HepG2 (cell line): ENCODE data around the gene KIF2C. TPM values are rescaled to one million over a fixed set of nuclear protein-coding genes. Genes with fewer than 3 reads are reported as not detected.

ENCODE experiments used
- CEBPB ChIP-seq: IDR thresholded peaks from 2 replicates; pipeline ENCODE4 v1.6.1; 2011; ENCODE audit warnings: low read depth, low read length, improper control_type of control experiment, borderline replicate concordance
- FIP1L1 ChIP-seq: fragments of 200-400 bp; formaldehyde crosslinking; IDR thresholded peaks from 2 replicates; pipeline ENCODE4 v1.6.1; 2018; ENCODE audit warnings: low read depth, mild to moderate bottlenecking, low read length, moderate library complexity, borderline replicate concordance; ENCODE audit not compliant: insufficient read depth
- GABPB1 ChIP-seq: IDR thresholded peaks from 2 replicates; pipeline ENCODE4 v1.6.1; 2016; ENCODE audit warnings: mild to moderate bottlenecking, missing genetic modification reagents, moderate library complexity, missing compliant biosample characterization
- GMEB2 ChIP-seq: IDR thresholded peaks from 2 replicates; pipeline ENCODE4 v1.6.1; 2016; ENCODE audit warnings: missing biosample characterization, missing genetic modification reagents, low read depth
- MEIS1 ChIP-seq: sonication (generic); formaldehyde crosslinking; IDR thresholded peaks from 2 replicates; pipeline ENCODE4 v1.9.0; 2021; ENCODE audit warnings: mild to moderate bottlenecking, missing genetic modification reagents, moderate library complexity, borderline replicate concordance
- PLRG1 ChIP-seq: fragments of 450-650 bp; conservative IDR thresholded peaks from 2 replicates; pipeline ENCODE4 v1.6.1; 2016
- SKI ChIP-seq: fragments of 450-650 bp; IDR thresholded peaks from one replicate; pipeline ENCODE4 v1.6.1; 2018; ENCODE audit warnings: mild to moderate bottlenecking; ENCODE audit not compliant: partially characterized antibody
- SOX13 ChIP-seq, 3 experiments: fragments of 450-650 bp in 1 of 3; sonication (generic) in 1 of 3; formaldehyde crosslinking in 1 of 3; IDR thresholded peaks in 2 of 3; conservative IDR thresholded peaks in 1 of 3; 2 replicates each; pipeline versions ENCODE4 v1.5.0 to v1.6.1; 2016 to 2020; ENCODE audit warnings: antibody characterized with exemption in 1 of 3, mild to moderate bottlenecking in 1 of 3, missing compliant biosample characterization in 1 of 3, missing genetic modification reagents in 1 of 3, moderate library complexity in 1 of 3
- SP1 ChIP-seq, 2 experiments: fragments of 450-650 bp in 1 of 2; sonication (generic) in 1 of 2; formaldehyde crosslinking in 1 of 2; IDR thresholded peaks; 2 replicates each; pipeline versions ENCODE4 v1.4.0 to v1.6.1; 2016 to 2020; ENCODE audit warnings: missing genetic modification reagents in 1 of 2
- TARDBP ChIP-seq: sonication (generic); formaldehyde crosslinking; IDR thresholded peaks from 2 replicates; pipeline ENCODE4 v1.8.0; 2022; ENCODE audit warnings: mild to moderate bottlenecking, missing genetic modification reagents
- WIZ ChIP-seq: sonication (generic); formaldehyde crosslinking; IDR thresholded peaks from 2 replicates; pipeline ENCODE4 v1.5.1; 2020; ENCODE audit warnings: mild to moderate bottlenecking, missing genetic modification reagents
- ZBTB44 ChIP-seq: sonication (generic); formaldehyde crosslinking; IDR thresholded peaks from 2 replicates; pipeline ENCODE4 v1.4.0; 2020; ENCODE audit warnings: missing genetic modification reagents
- ZFP62 ChIP-seq: sonication (generic); formaldehyde crosslinking; IDR thresholded peaks from 2 replicates; pipeline ENCODE4 v1.4.0; 2020; ENCODE audit warnings: missing genetic modification reagents
- ZNF124 ChIP-seq: sonication (generic); formaldehyde crosslinking; IDR thresholded peaks from 2 replicates; pipeline ENCODE4 v1.4.0; 2020; ENCODE audit warnings: missing genetic modification reagents
- ZNF224 ChIP-seq: sonication (generic); formaldehyde crosslinking; IDR thresholded peaks from 2 replicates; pipeline ENCODE4 v1.5.0; 2020; ENCODE audit warnings: mild to moderate bottlenecking, missing genetic modification reagents
- ZNF562 ChIP-seq: sonication (generic); formaldehyde crosslinking; IDR thresholded peaks from 2 replicates; pipeline ENCODE4 v1.8.0; 2022; ENCODE audit warnings: missing genetic modification reagents, borderline replicate concordance
- polyA plus RNA-seq, 8 experiments: library from polyadenylated mRNA; depleted of rRNA in 3 of 8; stranded (reverse) in 7 of 8; unstranded in 1 of 8; fragments of >200 nt; fragmentation: Illumina TruSeq in 4 of 8; extraction: Trizol in 4 of 8; gene quantifications; 2 replicates each; pipeline versions ENCODE4 v1.2.1 to v1.2.3, GENCODE V29; 2011 to 2016; ENCODE audit warnings: low read depth in 4 of 8, missing spikeins in 1 of 8, mixed read lengths in 1 of 8; ENCODE audit not compliant: insufficient read depth in 1 of 8
- total RNA-seq, 5 experiments: library from RNA; depleted of rRNA; stranded (reverse); fragments of >200 nt; fragmentation: Illumina TruSeq; extraction: Trizol; gene quantifications; 2 replicates each; pipeline ENCODE4 v1.2.3, GENCODE V29; 2016; ENCODE audit warnings: low read depth in 1 of 5
- TF ChIP-seq, protein P1 (sequence below): sonication (generic); formaldehyde crosslinking; IDR thresholded peaks from 2 replicates; pipeline ENCODE4 v1.4.0; 2020; ENCODE audit warnings: missing genetic modification reagents, borderline replicate concordance
- TF ChIP-seq, protein P2 (sequence below): IDR thresholded peaks from 2 replicates; pipeline ENCODE4 v1.6.1; 2016; ENCODE audit warnings: control low read depth
- TF ChIP-seq, protein P3 (sequence below): IDR thresholded peaks from 2 replicates; pipeline ENCODE4 v1.6.1; 2016; ENCODE audit warnings: mild to moderate bottlenecking, missing biosample characterization, missing genetic modification reagents

The KIF2C gene
- total and polyA plus RNA-seq, 2 of the 13 experiments (the other 11 are each of a cell fraction or from before 2014, with no cell fraction given): 29.7 to 53.7 TPM

GRCh38 chr1:44730741-44731512 lies 8.7 kb upstream of the KIF2C start, which contains the start of gene RNU5D-1 (continued):
- TF ChIP-seq SP1 (IDR thresholded peaks at IDR 0.05): no peak
- TF ChIP-seq SP1 (CRISPR knock-in tag; IDR thresholded peaks at IDR 0.05): no peak
- TF ChIP-seq, protein P1, sequence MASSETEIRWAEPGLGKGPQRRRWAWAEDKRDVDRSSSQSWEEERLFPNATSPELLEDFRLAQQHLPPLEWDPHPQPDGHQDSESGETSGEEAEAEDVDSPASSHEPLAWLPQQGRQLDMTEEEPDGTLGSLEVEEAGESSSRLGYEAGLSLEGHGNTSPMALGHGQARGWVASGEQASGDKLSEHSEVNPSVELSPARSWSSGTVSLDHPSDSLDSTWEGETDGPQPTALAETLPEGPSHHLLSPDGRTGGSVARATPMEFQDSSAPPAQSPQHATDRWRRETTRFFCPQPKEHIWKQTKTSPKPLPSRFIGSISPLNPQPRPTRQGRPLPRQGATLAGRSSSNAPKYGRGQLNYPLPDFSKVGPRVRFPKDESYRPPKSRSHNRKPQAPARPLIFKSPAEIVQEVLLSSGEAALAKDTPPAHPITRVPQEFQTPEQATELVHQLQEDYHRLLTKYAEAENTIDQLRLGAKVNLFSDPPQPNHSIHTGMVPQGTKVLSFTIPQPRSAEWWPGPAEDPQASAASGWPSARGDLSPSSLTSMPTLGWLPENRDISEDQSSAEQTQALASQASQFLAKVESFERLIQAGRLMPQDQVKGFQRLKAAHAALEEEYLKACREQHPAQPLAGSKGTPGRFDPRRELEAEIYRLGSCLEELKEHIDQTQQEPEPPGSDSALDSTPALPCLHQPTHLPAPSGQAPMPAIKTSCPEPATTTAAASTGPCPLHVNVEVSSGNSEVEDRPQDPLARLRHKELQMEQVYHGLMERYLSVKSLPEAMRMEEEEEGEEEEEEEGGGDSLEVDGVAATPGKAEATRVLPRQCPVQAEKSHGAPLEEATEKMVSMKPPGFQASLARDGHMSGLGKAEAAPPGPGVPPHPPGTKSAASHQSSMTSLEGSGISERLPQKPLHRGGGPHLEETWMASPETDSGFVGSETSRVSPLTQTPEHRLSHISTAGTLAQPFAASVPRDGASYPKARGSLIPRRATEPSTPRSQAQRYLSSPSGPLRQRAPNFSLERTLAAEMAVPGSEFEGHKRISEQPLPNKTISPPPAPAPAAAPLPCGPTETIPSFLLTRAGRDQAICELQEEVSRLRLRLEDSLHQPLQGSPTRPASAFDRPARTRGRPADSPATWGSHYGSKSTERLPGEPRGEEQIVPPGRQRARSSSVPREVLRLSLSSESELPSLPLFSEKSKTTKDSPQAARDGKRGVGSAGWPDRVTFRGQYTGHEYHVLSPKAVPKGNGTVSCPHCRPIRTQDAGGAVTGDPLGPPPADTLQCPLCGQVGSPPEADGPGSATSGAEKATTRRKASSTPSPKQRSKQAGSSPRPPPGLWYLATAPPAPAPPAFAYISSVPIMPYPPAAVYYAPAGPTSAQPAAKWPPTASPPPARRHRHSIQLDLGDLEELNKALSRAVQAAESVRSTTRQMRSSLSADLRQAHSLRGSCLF: no peak
- no peak for TF ChIP-seq MEIS1 (CRISPR knock-in tag)
- TF ChIP-seq TARDBP: no peak; the same call in none of the 2 replicates
- peak; percentile 90 for TF ChIP-seq ZNF124 (CRISPR knock-in tag)
- no peak for TF ChIP-seq ZNF224 (CRISPR knock-in tag)
- TF ChIP-seq SOX13 (IDR thresholded peaks at IDR 0.05): peak; percentile 48; the same call in 1 of the 2 replicates
- TF ChIP-seq SOX13 (CRISPR knock-in tag; conservative IDR thresholded peaks at IDR 0.05 in 1 of 2, IDR thresholded peaks at IDR 0.05 in 1 of 2): no peak; a peak in 1 of 4 replicates
- TF ChIP-seq, protein P2, sequence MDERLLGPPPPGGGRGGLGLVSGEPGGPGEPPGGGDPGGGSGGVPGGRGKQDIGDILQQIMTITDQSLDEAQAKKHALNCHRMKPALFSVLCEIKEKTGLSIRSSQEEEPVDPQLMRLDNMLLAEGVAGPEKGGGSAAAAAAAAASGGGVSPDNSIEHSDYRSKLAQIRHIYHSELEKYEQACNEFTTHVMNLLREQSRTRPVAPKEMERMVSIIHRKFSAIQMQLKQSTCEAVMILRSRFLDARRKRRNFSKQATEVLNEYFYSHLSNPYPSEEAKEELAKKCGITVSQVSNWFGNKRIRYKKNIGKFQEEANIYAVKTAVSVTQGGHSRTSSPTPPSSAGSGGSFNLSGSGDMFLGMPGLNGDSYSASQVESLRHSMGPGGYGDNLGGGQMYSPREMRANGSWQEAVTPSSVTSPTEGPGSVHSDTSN (CRISPR knock-in tag): no peak
- no peak for TF ChIP-seq SKI
- TF ChIP-seq, protein P3, sequence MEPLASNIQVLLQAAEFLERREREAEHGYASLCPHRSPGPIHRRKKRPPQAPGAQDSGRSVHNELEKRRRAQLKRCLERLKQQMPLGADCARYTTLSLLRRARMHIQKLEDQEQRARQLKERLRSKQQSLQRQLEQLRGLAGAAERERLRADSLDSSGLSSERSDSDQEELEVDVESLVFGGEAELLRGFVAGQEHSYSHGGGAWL (CRISPR knock-in tag): no peak; the same call in 1 of the 2 replicates
- no peak for TF ChIP-seq WIZ (CRISPR knock-in tag)
- TF ChIP-seq GMEB2 (CRISPR knock-in tag): peak; percentile 49; the same call in 1 of the 2 replicates
- no peak for TF ChIP-seq PLRG1
- TF ChIP-seq ZFP62 (CRISPR knock-in tag): no peak
- TF ChIP-seq ZNF562: no peak; the same call in 1 of the 2 replicates
- peak; percentile 39; the same call in 1 of the 2 replicates for TF ChIP-seq GABPB1
- TF ChIP-seq ZBTB44 (CRISPR knock-in tag): no peak
- TF ChIP-seq CEBPB: no peak
- no peak for TF ChIP-seq FIP1L1
